ENCODE results near the gene PDZD8. TPM values are rescaled to one million over a fixed set of nuclear protein-coding genes. Genes with fewer than 3 reads are reported as not detected.

PDZD8 gene
- total RNA-seq, 2 experiments from 2014 or later: 10.5 to 26.4 TPM

DNA sequence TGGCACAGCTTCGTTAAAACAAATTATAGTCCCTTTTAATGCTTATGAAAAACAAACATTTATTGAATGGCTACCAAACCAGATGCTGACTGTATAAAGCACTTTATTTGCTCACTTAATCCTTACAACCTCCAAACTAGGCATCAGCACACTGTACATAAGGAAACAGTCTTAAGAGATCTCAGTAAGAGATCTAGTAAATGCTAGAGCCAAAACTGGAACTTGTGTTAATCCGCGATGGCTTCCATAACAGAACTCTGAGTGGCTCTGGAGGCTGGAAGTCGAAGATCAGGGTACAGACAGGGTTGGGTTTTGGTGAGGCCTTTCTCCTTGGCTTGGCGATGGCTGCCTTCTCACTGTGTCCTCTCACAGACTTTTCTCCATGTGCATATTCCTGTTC is 27.0 kb downstream of the PDZD8 start:
- no peaks in the 10 kb centered on the region for H4K20me1 ChIP-seq (ENCODE audit: insufficient read depth, low read length)
- no peaks in the 10 kb centered on the region for H3K36me3 ChIP-seq (ENCODE audit: insufficient read depth, low read length)
- H3K79me2 ChIP-seq (ENCODE audit: insufficient read depth, low read depth, low read length): peaks cover 34% of the 10 kb centered on the region; the same call in 1 of the 2 replicates
- H3K4me1 ChIP-seq (ENCODE audit: insufficient read depth, low read length, poor library complexity, severe bottlenecking): no peaks in the 10 kb centered on the region
- intact Hi-C loops (cut with micrococcal nuclease; ENCODE audit: unreplicated experiment): no loop called here
- H3K4me2 ChIP-seq (ENCODE audit: low read length): no peak overlapping the region
- DNase-seq (ENCODE audit: low spot score): no peak
- H3K9me2 ChIP-seq (ENCODE audit: insufficient read depth, low read length): no peaks in the 10 kb centered on the region
- BruUV-seq (replicated peaks): no TSS peak
- H3K27ac ChIP-seq (ENCODE audit: low read depth, low read length, poor library complexity, severe bottlenecking): no peak overlapping the region
- no peak overlapping the region for H3K4me3 ChIP-seq (ENCODE audit: low read depth, low read length, poor library complexity, severe bottlenecking)
- no peaks in the 10 kb centered on the region for H3K9me3 ChIP-seq (ENCODE audit: low read length)
- CTCF ChIA-PET (ENCODE audit: unreplicated experiment): no interaction called here
- TF ChIP-seq, protein P1, sequence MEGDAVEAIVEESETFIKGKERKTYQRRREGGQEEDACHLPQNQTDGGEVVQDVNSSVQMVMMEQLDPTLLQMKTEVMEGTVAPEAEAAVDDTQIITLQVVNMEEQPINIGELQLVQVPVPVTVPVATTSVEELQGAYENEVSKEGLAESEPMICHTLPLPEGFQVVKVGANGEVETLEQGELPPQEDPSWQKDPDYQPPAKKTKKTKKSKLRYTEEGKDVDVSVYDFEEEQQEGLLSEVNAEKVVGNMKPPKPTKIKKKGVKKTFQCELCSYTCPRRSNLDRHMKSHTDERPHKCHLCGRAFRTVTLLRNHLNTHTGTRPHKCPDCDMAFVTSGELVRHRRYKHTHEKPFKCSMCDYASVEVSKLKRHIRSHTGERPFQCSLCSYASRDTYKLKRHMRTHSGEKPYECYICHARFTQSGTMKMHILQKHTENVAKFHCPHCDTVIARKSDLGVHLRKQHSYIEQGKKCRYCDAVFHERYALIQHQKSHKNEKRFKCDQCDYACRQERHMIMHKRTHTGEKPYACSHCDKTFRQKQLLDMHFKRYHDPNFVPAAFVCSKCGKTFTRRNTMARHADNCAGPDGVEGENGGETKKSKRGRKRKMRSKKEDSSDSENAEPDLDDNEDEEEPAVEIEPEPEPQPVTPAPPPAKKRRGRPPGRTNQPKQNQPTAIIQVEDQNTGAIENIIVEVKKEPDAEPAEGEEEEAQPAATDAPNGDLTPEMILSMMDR (conservative IDR thresholded peaks at IDR 0.05; ENCODE audit: low read length): no peak
- no peak for TF ChIP-seq EZH2phosphoT487 (IDR thresholded peaks at IDR 0.05; ENCODE audit: borderline replicate concordance, low read depth, low read length)
- no peak overlapping the region for H2AFZ ChIP-seq (ENCODE audit: low read length)
- POLR2A ChIA-PET: no interaction called here

DNA sequence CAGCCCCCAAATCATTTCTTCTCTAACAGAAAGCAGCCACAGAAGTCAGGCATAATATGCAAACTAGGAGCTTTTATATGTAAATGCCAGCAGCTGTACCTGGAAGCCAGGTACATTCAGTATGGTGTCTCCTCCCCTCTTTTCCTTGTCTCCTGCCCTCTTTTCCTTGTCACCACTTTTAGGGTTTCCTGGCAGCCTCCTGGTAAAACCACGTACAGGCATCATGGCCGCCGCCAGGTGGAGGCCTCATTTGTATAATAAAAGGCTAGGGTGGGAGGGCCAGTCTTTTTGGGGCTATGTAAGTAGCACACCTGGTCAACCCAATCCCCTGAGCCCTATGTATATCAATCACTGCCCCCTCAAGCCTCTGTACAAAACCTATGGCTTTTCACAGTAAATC is 28.7 kb downstream of the PDZD8 start:
- Histone ChIP-seq H3K9me3 (ENCODE audit: low read length) (no peaks in the 10 kb centered on the region), H3K27ac (ENCODE audit: low read depth, low read length, poor library complexity, severe bottlenecking) (no peak overlapping the region), H3K4me3 (ENCODE audit: low read depth, low read length, poor library complexity, severe bottlenecking) (no peak overlapping the region), H2AFZ (ENCODE audit: low read length) (no peak overlapping the region), H3K9me2 (ENCODE audit: insufficient read depth, low read length) (no peaks in the 10 kb centered on the region), H3K4me1 (ENCODE audit: insufficient read depth, low read length, poor library complexity, severe bottlenecking) (no peaks in the 10 kb centered on the region), H3K4me2 (ENCODE audit: low read length) (no peak overlapping the region), H4K20me1 (ENCODE audit: insufficient read depth, low read length) (0 out of 2 replicates have a peak, but pooled peaks cover 5% of the 10 kb centered on the region), H3K36me3 (ENCODE audit: insufficient read depth, low read length) (no peaks in the 10 kb centered on the region), H3K79me2 (ENCODE audit: insufficient read depth, low read depth, low read length) (peaks cover 25% of the 10 kb centered on the region; the same call in 1 of the 2 replicates)
- BruUV-seq (replicated peaks): no TSS peak
- POLR2A ChIA-PET: no interaction called here
- CTCF ChIA-PET (ENCODE audit: unreplicated experiment): no interaction called here
- no peak for DNase-seq (ENCODE audit: low spot score)
- intact Hi-C loops (cut with micrococcal nuclease; ENCODE audit: unreplicated experiment): no loop called here
- TF ChIP-seq, protein P1 (conservative IDR thresholded peaks at IDR 0.05; ENCODE audit: low read length): no peak
- no peak for TF ChIP-seq EZH2phosphoT487 (IDR thresholded peaks at IDR 0.05; ENCODE audit: borderline replicate concordance, low read depth, low read length)

DNA sequence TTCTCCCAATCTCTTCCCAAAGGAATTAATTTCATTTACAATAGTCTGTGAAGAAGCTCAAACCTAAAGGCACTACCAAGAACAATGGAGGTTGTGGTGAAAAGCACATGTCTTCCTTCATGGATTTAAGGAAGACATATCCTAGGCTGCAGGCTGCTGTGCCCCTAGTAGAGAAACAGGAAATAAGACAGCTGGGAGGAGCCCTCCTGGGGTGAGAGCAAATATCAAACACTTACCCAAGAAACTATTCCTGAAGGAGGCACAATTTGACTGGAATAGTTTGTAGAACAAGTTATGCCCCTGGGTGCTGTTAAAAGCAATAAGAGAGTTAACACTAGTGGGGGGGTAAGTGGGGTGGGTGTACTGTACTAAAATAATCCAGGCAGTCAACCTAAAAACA is 30.1 kb downstream of the PDZD8 start:
- peaks cover 17% of the 10 kb centered on the region; the same call in 1 of the 2 replicates for H3K79me2 ChIP-seq (ENCODE audit: insufficient read depth, low read depth, low read length)
- no peak overlapping the region for H3K27ac ChIP-seq (ENCODE audit: low read depth, low read length, poor library complexity, severe bottlenecking)
- DNase-seq (ENCODE audit: low spot score): no peak
- no peak overlapping the region for H2AFZ ChIP-seq (ENCODE audit: low read length)
- no peaks in the 10 kb centered on the region for H3K9me3 ChIP-seq (ENCODE audit: low read length)
- no peaks in the 10 kb centered on the region for H3K4me1 ChIP-seq (ENCODE audit: insufficient read depth, low read length, poor library complexity, severe bottlenecking)
- ChIA-PET POLR2A (no interaction called here), CTCF (ENCODE audit: unreplicated experiment) (no interaction called here)
- intact Hi-C loops (cut with micrococcal nuclease; ENCODE audit: unreplicated experiment): no loop called here
- H3K9me2 ChIP-seq (ENCODE audit: insufficient read depth, low read length): no peaks in the 10 kb centered on the region
- H4K20me1 ChIP-seq (ENCODE audit: insufficient read depth, low read length): 0 out of 2 replicates have a peak, but pooled peaks cover 5% of the 10 kb centered on the region
- BruUV-seq (replicated peaks): no TSS peak
- no peak overlapping the region for H3K4me3 ChIP-seq (ENCODE audit: low read depth, low read length, poor library complexity, severe bottlenecking)
- TF ChIP-seq, protein P1 (conservative IDR thresholded peaks at IDR 0.05; ENCODE audit: low read length): no peak
- TF ChIP-seq EZH2phosphoT487 (IDR thresholded peaks at IDR 0.05; ENCODE audit: borderline replicate concordance, low read depth, low read length): no peak
- peaks cover 4% of the 10 kb centered on the region; the same call in 1 of the 2 replicates for H3K36me3 ChIP-seq (ENCODE audit: insufficient read depth, low read length)
- H3K4me2 ChIP-seq (ENCODE audit: low read length): no peak overlapping the region

All from OCI-LY7 (cell line).